ENCODE results near the gene PPFIBP2. TPM values are rescaled to one million over a fixed set of nuclear protein-coding genes. Genes with fewer than 3 reads are reported as not detected.

Gene PPFIBP2
- 22.6 TPM for polyA plus RNA-seq (2012; ENCODE audit: insufficient read depth, insufficient read length)

- peak; percentile 37 for DNase-seq (ENCODE audit: low read depth, low spot score)
- peak within 1 kb of the TSS; percentile 67 for H3K4me3 ChIP-seq (ENCODE audit: low read length)
Measured at GRCh38 chr11:7513234-7514098, at the start of gene PPFIBP2. Gene PPFIBP2, plus strand, starts transcription at chr11:7513999. Its CDS starts 35,477 bp downstream, at chr11:7549476.

- no peak for DNase-seq (ENCODE audit: low read depth, low spot score)
- H3K4me3 ChIP-seq (ENCODE audit: low read length) = no peak overlapping the region
Measured at GRCh38 chr11:7467652-7468051, 46.1 kb upstream of the PPFIBP2 start.

- no peak for DNase-seq (ENCODE audit: low read depth, low spot score)
- H3K4me3 ChIP-seq (ENCODE audit: low read length) = no peak overlapping the region
Measured at GRCh38 chr11:7469351-7469865, 44.4 kb upstream of the PPFIBP2 start.

GRCh38 chr11:7471071-7471470 lies 42.7 kb upstream of the PPFIBP2 start:
- no peak for DNase-seq (ENCODE audit: low read depth, low spot score)
- H3K4me3 ChIP-seq (ENCODE audit: low read length) = no peak overlapping the region

- H3K4me3 ChIP-seq (ENCODE audit: low read length) = no peak overlapping the region
- no peak for DNase-seq (ENCODE audit: low read depth, low spot score)
Measured at GRCh38 chr11:7473717-7474116, 40.1 kb upstream of the PPFIBP2 start.

GRCh38 chr11:7480113-7480512 lies 33.7 kb upstream of the PPFIBP2 start:
- H3K4me3 ChIP-seq (ENCODE audit: low read length) = no peak overlapping the region
- no peak for DNase-seq (ENCODE audit: low read depth, low spot score)

GRCh38 chr11:7484131-7484530 lies 29.7 kb upstream of the PPFIBP2 start:
- no peak for DNase-seq (ENCODE audit: low read depth, low spot score)
- no peak overlapping the region for H3K4me3 ChIP-seq (ENCODE audit: low read length)

- no peak for DNase-seq (ENCODE audit: low read depth, low spot score)
- H3K4me3 ChIP-seq (ENCODE audit: low read length) = no peak overlapping the region
Measured at GRCh38 chr11:7484645-7485044, 29.2 kb upstream of the PPFIBP2 start.

GRCh38 chr11:7485186-7486097 lies 28.4 kb upstream of the PPFIBP2 start, which contains the start of gene OLFML1:
Gene OLFML1, plus strand, starts transcription at chr11:7485506. Its CDS starts 370 bp downstream, at chr11:7485876.
- DNase-seq (ENCODE audit: low read depth, low spot score) = no peak
- no peak within 1 kb of the TSS for H3K4me3 ChIP-seq (ENCODE audit: low read length)

GRCh38 chr11:7486098-7486780 lies 27.6 kb upstream of the PPFIBP2 start:
- H3K4me3 ChIP-seq (ENCODE audit: low read length) = no peak overlapping the region
- no peak for DNase-seq (ENCODE audit: low read depth, low spot score)

- DNase-seq (ENCODE audit: low read depth, low spot score) = no peak
- no peak overlapping the region for H3K4me3 ChIP-seq (ENCODE audit: low read length)
Measured at GRCh38 chr11:7486781-7487140, 27.0 kb upstream of the PPFIBP2 start.

GRCh38 chr11:7487360-7487759 lies 26.4 kb upstream of the PPFIBP2 start:
- DNase-seq (ENCODE audit: low read depth, low spot score) = no peak

GRCh38 chr11:7488681-7489080 lies 25.1 kb upstream of the PPFIBP2 start:
- no peak for DNase-seq (ENCODE audit: low read depth, low spot score)
- no peak overlapping the region for H3K4me3 ChIP-seq (ENCODE audit: low read length)

More at GRCh38 chr11:7487360-7487759, 26.4 kb upstream of the PPFIBP2 start:
- no peak overlapping the region for H3K4me3 ChIP-seq (ENCODE audit: low read length)

GRCh38 chr11:7489376-7489775 lies 24.4 kb upstream of the PPFIBP2 start:
- H3K4me3 ChIP-seq (ENCODE audit: low read length) = no peak overlapping the region
- no peak for DNase-seq (ENCODE audit: low read depth, low spot score)

GRCh38 chr11:7490054-7490453 lies 23.7 kb upstream of the PPFIBP2 start:
- DNase-seq (ENCODE audit: low read depth, low spot score) = no peak
- H3K4me3 ChIP-seq (ENCODE audit: low read length) = no peak overlapping the region

GRCh38 chr11:7490535-7490934 lies 23.3 kb upstream of the PPFIBP2 start:
- no peak for DNase-seq (ENCODE audit: low read depth, low spot score)
- no peak overlapping the region for H3K4me3 ChIP-seq (ENCODE audit: low read length)

GRCh38 chr11:7492253-7492652 lies 21.5 kb upstream of the PPFIBP2 start:
- no peak overlapping the region for H3K4me3 ChIP-seq (ENCODE audit: low read length)
- DNase-seq (ENCODE audit: low read depth, low spot score) = no peak

GRCh38 chr11:7493670-7494069 lies 20.1 kb upstream of the PPFIBP2 start:
- DNase-seq (ENCODE audit: low read depth, low spot score) = no peak
- H3K4me3 ChIP-seq (ENCODE audit: low read length) = no peak overlapping the region

- DNase-seq (ENCODE audit: low read depth, low spot score) = no peak
- no peak overlapping the region for H3K4me3 ChIP-seq (ENCODE audit: low read length)
Measured at GRCh38 chr11:7494086-7494745, 19.6 kb upstream of the PPFIBP2 start.
